Measurements from ENCODE around the gene MYO7A.

The MYO7A gene

DNA sequence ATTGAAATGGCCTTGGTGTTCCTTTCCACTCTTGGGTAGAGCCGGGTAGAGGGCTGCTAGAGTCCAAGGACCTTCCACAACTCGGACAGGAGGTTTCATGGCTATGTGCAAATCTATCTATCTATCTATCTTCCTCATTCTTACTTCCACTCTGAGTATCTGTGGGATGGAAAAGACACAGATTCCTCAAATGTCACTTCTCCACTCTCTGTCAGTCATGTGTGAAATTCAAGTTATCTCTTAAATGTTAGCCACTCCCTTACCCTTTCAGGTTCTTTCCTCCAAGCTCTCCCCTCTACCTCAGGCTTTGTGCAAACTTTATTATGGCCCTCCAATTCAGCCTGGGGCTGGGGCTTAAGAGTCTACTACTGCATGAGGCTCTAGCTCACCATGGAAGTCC is 89.1 kb downstream of the MYO7A start:
- H3K4me3 ChIP-seq (ENCODE audit: low read depth, low read length): no peak overlapping the region
- in situ Hi-C loops (cut with HindIII; ENCODE audit: low sequenced_read_pairs): no loop called here
- TF ChIP-seq, protein P1, sequence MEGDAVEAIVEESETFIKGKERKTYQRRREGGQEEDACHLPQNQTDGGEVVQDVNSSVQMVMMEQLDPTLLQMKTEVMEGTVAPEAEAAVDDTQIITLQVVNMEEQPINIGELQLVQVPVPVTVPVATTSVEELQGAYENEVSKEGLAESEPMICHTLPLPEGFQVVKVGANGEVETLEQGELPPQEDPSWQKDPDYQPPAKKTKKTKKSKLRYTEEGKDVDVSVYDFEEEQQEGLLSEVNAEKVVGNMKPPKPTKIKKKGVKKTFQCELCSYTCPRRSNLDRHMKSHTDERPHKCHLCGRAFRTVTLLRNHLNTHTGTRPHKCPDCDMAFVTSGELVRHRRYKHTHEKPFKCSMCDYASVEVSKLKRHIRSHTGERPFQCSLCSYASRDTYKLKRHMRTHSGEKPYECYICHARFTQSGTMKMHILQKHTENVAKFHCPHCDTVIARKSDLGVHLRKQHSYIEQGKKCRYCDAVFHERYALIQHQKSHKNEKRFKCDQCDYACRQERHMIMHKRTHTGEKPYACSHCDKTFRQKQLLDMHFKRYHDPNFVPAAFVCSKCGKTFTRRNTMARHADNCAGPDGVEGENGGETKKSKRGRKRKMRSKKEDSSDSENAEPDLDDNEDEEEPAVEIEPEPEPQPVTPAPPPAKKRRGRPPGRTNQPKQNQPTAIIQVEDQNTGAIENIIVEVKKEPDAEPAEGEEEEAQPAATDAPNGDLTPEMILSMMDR (IDR thresholded peaks at IDR 0.05; ENCODE audit: low read depth, low read length): no peak
- DNase-seq (ENCODE audit: low read depth, low spot score): no peak

DNA sequence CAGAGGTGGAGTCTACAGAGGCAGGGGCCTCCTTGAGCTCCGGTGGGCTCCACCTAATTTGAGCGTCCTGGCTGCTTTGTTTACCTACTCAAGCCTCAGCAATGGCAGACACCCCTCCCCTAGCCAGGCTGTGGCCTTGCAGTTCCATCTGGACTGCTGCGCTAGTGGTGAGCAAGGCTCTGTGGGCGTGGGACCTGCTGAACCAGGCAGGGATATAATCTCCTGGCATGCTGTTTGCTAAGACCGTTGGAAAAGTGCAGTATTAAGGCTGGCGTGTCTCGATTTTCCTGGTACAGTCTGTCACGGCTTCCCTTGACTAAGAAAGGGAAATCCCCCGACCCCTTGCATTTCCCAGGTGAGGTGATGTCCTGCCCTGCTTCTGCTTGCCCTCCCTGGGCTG is 95.8 kb downstream of the MYO7A start:
- in situ Hi-C loops (cut with HindIII; ENCODE audit: low sequenced_read_pairs): no loop called here
- TF ChIP-seq, protein P1 (IDR thresholded peaks at IDR 0.05; ENCODE audit: low read depth, low read length): no peak
- DNase-seq (ENCODE audit: low read depth, low spot score): no peak
- no peak overlapping the region for H3K4me3 ChIP-seq (ENCODE audit: low read depth, low read length)

GRCh38 chr11:77230878-77231605 is 103.0 kb downstream of the MYO7A start:
- in situ Hi-C loops (cut with HindIII; ENCODE audit: low sequenced_read_pairs): no loop called here
- TF ChIP-seq, protein P1 (IDR thresholded peaks at IDR 0.05; ENCODE audit: low read depth, low read length): no peak
- DNase-seq (ENCODE audit: low read depth, low spot score): no peak

GRCh38 chr11:77231800-77232199 is 103.8 kb downstream of the MYO7A start:
- in situ Hi-C loops (cut with HindIII; ENCODE audit: low sequenced_read_pairs): no loop called here
- TF ChIP-seq, protein P1 (IDR thresholded peaks at IDR 0.05; ENCODE audit: low read depth, low read length): no peak

More at GRCh38 chr11:77230878-77231605, 103.0 kb downstream of the MYO7A start:
- H3K4me3 ChIP-seq (ENCODE audit: low read depth, low read length): no peak overlapping the region

DNA sequence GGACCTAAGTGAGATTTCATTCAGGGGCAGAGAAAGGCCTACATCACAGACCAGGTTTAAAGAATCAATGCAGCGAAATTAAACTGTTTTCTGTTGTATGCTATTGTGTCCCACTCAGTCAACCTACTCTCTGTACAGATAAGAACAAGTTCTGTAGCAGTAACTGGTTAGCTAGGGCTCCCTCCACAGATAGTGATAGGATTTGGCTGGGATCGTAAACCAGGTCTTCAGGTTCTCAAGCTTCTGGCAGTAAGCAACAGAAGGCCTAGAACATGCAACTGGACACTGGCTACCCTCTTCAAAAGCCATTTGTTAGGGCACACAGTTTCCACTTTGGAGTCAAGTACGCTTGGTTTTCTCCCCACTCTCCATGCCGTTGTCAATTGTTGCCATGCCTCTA is 104.2 kb downstream of the MYO7A start:
- no peak for DNase-seq (ENCODE audit: low read depth, low spot score)
- TF ChIP-seq, protein P1 (IDR thresholded peaks at IDR 0.05; ENCODE audit: low read depth, low read length): no peak
- H3K4me3 ChIP-seq (ENCODE audit: low read depth, low read length): no peak overlapping the region
- in situ Hi-C loops (cut with HindIII; ENCODE audit: low sequenced_read_pairs): no loop called here

More at GRCh38 chr11:77231800-77232199, 103.8 kb downstream of the MYO7A start:
- no peak for DNase-seq (ENCODE audit: low read depth, low spot score)
- H3K4me3 ChIP-seq (ENCODE audit: low read depth, low read length): no peak overlapping the region

- TF ChIP-seq, protein P1 (IDR thresholded peaks at IDR 0.05; ENCODE audit: low read depth, low read length): no peak
- no peak for DNase-seq (ENCODE audit: low read depth, low spot score)
- no peak overlapping the region for H3K4me3 ChIP-seq (ENCODE audit: low read depth, low read length)
- in situ Hi-C loops (cut with HindIII; ENCODE audit: low sequenced_read_pairs): no loop called here
These were observed 105.0 kb downstream of the MYO7A start for GRCh38 chr11:77233011-77233410.
